Loucy (cell line): ENCODE results near the gene COL25A1.

Source experiments
- H2AFZ ChIP-seq: fragments of 200-600 bp; sonication (generic); 2 replicates; pipeline ENCODE4 v1.6.0; 2016; ENCODE audit warnings: antibody characterized with exemption, mild to moderate bottlenecking, low read length, moderate library complexity
- H3F3A ChIP-seq: fragments of 200-600 bp; 2 replicates; pipeline ENCODE4 v1.6.0; 2016; ENCODE audit warnings: antibody characterized with exemption, low read depth, mild to moderate bottlenecking
- H3K27me3 ChIP-seq: fragments of 200-600 bp; sonication (generic); 2 replicates; pipeline ENCODE4 v1.6.1; 2014; ENCODE audit warnings: low read length, mild to moderate bottlenecking; ENCODE audit not compliant: insufficient read depth, poor library complexity, severe bottlenecking
- H3K36me3 ChIP-seq: fragments of 200-600 bp; sonication (generic); 2 replicates; pipeline ENCODE4 v1.6.1; 2016; ENCODE audit warnings: low read length; ENCODE audit not compliant: insufficient read depth
- H3K4me1 ChIP-seq: fragments of 200-600 bp; sonication (generic); 2 replicates; pipeline ENCODE4 v1.5.1; 2014; ENCODE audit warnings: low read length, mild to moderate bottlenecking; ENCODE audit not compliant: insufficient read depth, poor library complexity, severe bottlenecking
- H3K4me2 ChIP-seq: fragments of 200-600 bp; sonication (generic); 2 replicates; pipeline ENCODE4 v1.6.0; 2014; ENCODE audit warnings: antibody characterized with exemption, low read length, low read depth, mild to moderate bottlenecking; ENCODE audit not compliant: poor library complexity, severe bottlenecking
- H3K4me3 ChIP-seq: fragments of 200-600 bp; sonication (generic); 2 replicates; pipeline ENCODE4 v1.5.1; 2014; ENCODE audit warnings: low read length, mild to moderate bottlenecking, mixed read lengths; ENCODE audit not compliant: poor library complexity, severe bottlenecking
- H3K79me2 ChIP-seq: fragments of 200-600 bp; sonication (generic); 2 replicates; pipeline ENCODE4 v1.6.1; 2014; ENCODE audit warnings: low read length; ENCODE audit not compliant: insufficient read depth
- H3K9ac ChIP-seq: fragments of 200-600 bp; sonication (generic); 2 replicates; pipeline ENCODE4 v1.6.0; 2014; ENCODE audit warnings: mild to moderate bottlenecking, low read depth, low read length, moderate library complexity; ENCODE audit not compliant: poor library complexity, severe bottlenecking
- H3K9me2 ChIP-seq: fragments of 200-600 bp; sonication (generic); replicated peaks from 2 replicates; pipeline ENCODE4 v1.6.1; 2016; ENCODE audit warnings: low read depth, low read length, mixed read lengths
- H3K9me3 ChIP-seq: fragments of 200-600 bp; sonication (generic); 2 replicates; pipeline ENCODE4 v1.6.1; 2014; ENCODE audit warnings: mild to moderate bottlenecking, antibody characterized with exemption, low read length, low read depth; ENCODE audit not compliant: insufficient read depth
- H4K20me1 ChIP-seq: fragments of 200-600 bp; sonication (generic); 2 replicates; pipeline ENCODE4 v1.6.0; 2014; ENCODE audit warnings: antibody characterized with exemption, low read length, mild to moderate bottlenecking; ENCODE audit not compliant: insufficient read depth, poor library complexity, severe bottlenecking
- EZH2phosphoT487 ChIP-seq: fragments of 200-600 bp; IDR thresholded peaks from 2 replicates; pipeline ENCODE4 v1.6.1; 2018; ENCODE audit warnings: antibody characterized with exemption, mild to moderate bottlenecking, moderate library complexity, borderline replicate concordance
- TF ChIP-seq, protein P1 (sequence below): fragments of 200-600 bp; sonication (generic); conservative IDR thresholded peaks from 2 replicates; pipeline ENCODE4 v1.5.1; 2014; ENCODE audit warnings: mild to moderate bottlenecking, antibody characterized with exemption, low read length

Gene COL25A1

GRCh38 chr4:109233570-109233969 lies 68.9 kb downstream of the COL25A1 start:
- H3K9ac ChIP-seq, result no peak overlapping the region

DNA sequence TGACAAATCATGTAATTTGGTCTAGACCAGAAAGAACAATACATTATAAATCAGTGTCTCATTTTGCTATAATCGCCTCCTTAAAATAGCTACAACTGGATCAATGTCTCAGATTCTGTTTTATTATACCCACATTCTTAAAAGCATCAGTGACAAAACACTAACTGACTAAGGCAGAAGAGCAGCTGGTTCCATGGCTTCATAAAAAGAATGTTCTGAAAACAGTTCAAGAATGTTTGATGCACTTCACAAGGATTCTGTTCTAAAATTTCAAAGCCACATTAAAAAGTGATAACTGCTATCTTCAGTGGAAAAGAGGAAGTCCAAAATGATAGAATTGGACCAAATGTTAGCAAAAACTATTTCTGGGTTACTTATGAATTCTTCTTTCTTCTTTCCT lies 69.8 kb downstream of the COL25A1 start:
- no peaks in the 10 kb centered on the region for H3K36me3 ChIP-seq
- no peak overlapping the region for H3K4me2 ChIP-seq
- TF ChIP-seq, protein P1, sequence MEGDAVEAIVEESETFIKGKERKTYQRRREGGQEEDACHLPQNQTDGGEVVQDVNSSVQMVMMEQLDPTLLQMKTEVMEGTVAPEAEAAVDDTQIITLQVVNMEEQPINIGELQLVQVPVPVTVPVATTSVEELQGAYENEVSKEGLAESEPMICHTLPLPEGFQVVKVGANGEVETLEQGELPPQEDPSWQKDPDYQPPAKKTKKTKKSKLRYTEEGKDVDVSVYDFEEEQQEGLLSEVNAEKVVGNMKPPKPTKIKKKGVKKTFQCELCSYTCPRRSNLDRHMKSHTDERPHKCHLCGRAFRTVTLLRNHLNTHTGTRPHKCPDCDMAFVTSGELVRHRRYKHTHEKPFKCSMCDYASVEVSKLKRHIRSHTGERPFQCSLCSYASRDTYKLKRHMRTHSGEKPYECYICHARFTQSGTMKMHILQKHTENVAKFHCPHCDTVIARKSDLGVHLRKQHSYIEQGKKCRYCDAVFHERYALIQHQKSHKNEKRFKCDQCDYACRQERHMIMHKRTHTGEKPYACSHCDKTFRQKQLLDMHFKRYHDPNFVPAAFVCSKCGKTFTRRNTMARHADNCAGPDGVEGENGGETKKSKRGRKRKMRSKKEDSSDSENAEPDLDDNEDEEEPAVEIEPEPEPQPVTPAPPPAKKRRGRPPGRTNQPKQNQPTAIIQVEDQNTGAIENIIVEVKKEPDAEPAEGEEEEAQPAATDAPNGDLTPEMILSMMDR, result no peak
- H3K79me2 ChIP-seq, result no peaks in the 10 kb centered on the region
- H3K27me3 ChIP-seq, result no peaks in the 10 kb centered on the region
- H3K9me2 ChIP-seq, result no peaks in the 10 kb centered on the region
- H2AFZ ChIP-seq, result no peak overlapping the region
- no peaks in the 10 kb centered on the region for H4K20me1 ChIP-seq
- no peak overlapping the region for H3K4me3 ChIP-seq
- H3F3A ChIP-seq, result no peaks in the 10 kb centered on the region
- no peak overlapping the region for H3K9ac ChIP-seq
- H3K9me3 ChIP-seq, result no peaks in the 10 kb centered on the region
- H3K4me1 ChIP-seq, result no peaks in the 10 kb centered on the region

More at GRCh38 chr4:109233570-109233969, 68.9 kb downstream of the COL25A1 start:
- Histone ChIP-seq H3K36me3 (no peaks in the 10 kb centered on the region), H3K79me2 (no peaks in the 10 kb centered on the region), H3K9me3 (no peaks in the 10 kb centered on the region), H4K20me1 (no peaks in the 10 kb centered on the region), H3F3A (no peaks in the 10 kb centered on the region), H3K4me3 (no peak overlapping the region), H2AFZ (no peak overlapping the region), H3K27me3 (no peaks in the 10 kb centered on the region), H3K4me2 (no peak overlapping the region), H3K9me2 (no peaks in the 10 kb centered on the region), H3K4me1 (no peaks in the 10 kb centered on the region)
- TF ChIP-seq, protein P1, result no peak
- TF ChIP-seq EZH2phosphoT487, result no peak

- no peak for TF ChIP-seq EZH2phosphoT487
- TF ChIP-seq, protein P1, result no peak
- Histone ChIP-seq H3F3A (no peaks in the 10 kb centered on the region), H4K20me1 (no peaks in the 10 kb centered on the region), H3K4me2 (no peak overlapping the region), H3K9ac (no peak overlapping the region), H3K36me3 (no peaks in the 10 kb centered on the region), H3K27me3 (no peaks in the 10 kb centered on the region), H3K79me2 (no peaks in the 10 kb centered on the region), H3K9me3 (no peaks in the 10 kb centered on the region), H3K9me2 (no peaks in the 10 kb centered on the region), H3K4me1 (no peaks in the 10 kb centered on the region), H3K4me3 (no peak overlapping the region), H2AFZ (no peak overlapping the region)
Observed at GRCh38 chr4:109231331-109231730, 71.1 kb downstream of the COL25A1 start.
